Measurements from ENCODE around the gene CTTNBP2. TPM values are rescaled to one million over a fixed set of nuclear protein-coding genes. Genes with fewer than 3 reads are reported as not detected.

The CTTNBP2 gene
- polyA plus RNA-seq, 1 donor from 2014 or later, result not detected

GRCh38 chr7:117669818-117670217, 203.4 kb downstream of the CTTNBP2 start:
- no peak overlapping the region for H3K27ac Mint-ChIP-seq
- H3K27me3 Mint-ChIP-seq, result no peaks in the 10 kb centered on the region
- H3K4me3 Mint-ChIP-seq, result no peak overlapping the region
- no peaks in the 10 kb centered on the region for H3K4me1 Mint-ChIP-seq
- no peaks in the 10 kb centered on the region for H3K9me3 Mint-ChIP-seq
- no peaks in the 10 kb centered on the region for H3K36me3 Mint-ChIP-seq

- Mint-ChIP-seq H3K9me3 (peaks cover 0 to 2% (median 0%) of the 10 kb centered on the region in 3 donors), H3K27ac (no peak overlapping the region), H3K4me1 (no peaks in the 10 kb centered on the region), H3K36me3 (no peaks in the 10 kb centered on the region), H3K27me3 (no peaks in the 10 kb centered on the region), H3K4me3 (no peak overlapping the region)
Observed at GRCh38 chr7:117667456-117667855, 205.8 kb downstream of the CTTNBP2 start.

- Mint-ChIP-seq H3K9me3 (peaks cover 0 to 2% (median 0%) of the 10 kb centered on the region in 3 donors), H3K36me3 (no peaks in the 10 kb centered on the region), H3K27me3 (no peaks in the 10 kb centered on the region), H3K4me1 (no peaks in the 10 kb centered on the region), H3K4me3 (no peak overlapping the region), H3K27ac (no peak overlapping the region)
Observed at GRCh38 chr7:117666689-117667088, 206.6 kb downstream of the CTTNBP2 start.

GRCh38 chr7:117666031-117666430, 207.2 kb downstream of the CTTNBP2 start:
- H3K9me3 Mint-ChIP-seq, result peaks cover 0 to 2% (median 0%) of the 10 kb centered on the region in 3 donors
- H3K27me3 Mint-ChIP-seq, result no peaks in the 10 kb centered on the region
- H3K36me3 Mint-ChIP-seq, result no peaks in the 10 kb centered on the region

GRCh38 chr7:117665368-117665767, 207.9 kb downstream of the CTTNBP2 start:
- no peaks in the 10 kb centered on the region for H3K27me3 Mint-ChIP-seq
- no peaks in the 10 kb centered on the region for H3K4me1 Mint-ChIP-seq
- H3K9me3 Mint-ChIP-seq, result peaks cover 0 to 2% (median 0%) of the 10 kb centered on the region in 3 donors
- no peaks in the 10 kb centered on the region for H3K36me3 Mint-ChIP-seq
- no peak overlapping the region for H3K4me3 Mint-ChIP-seq
- H3K27ac Mint-ChIP-seq, result no peak overlapping the region

More at GRCh38 chr7:117666031-117666430, 207.2 kb downstream of the CTTNBP2 start:
- no peaks in the 10 kb centered on the region for H3K4me1 Mint-ChIP-seq
- no peak overlapping the region for H3K27ac Mint-ChIP-seq
- no peak overlapping the region for H3K4me3 Mint-ChIP-seq

- Mint-ChIP-seq H3K4me1 (no peaks in the 10 kb centered on the region), H3K27ac (no peak overlapping the region), H3K27me3 (no peaks in the 10 kb centered on the region), H3K9me3 (peaks cover 0 to 2% (median 0%) of the 10 kb centered on the region in 3 donors), H3K4me3 (no peak overlapping the region), H3K36me3 (no peaks in the 10 kb centered on the region)
Observed at GRCh38 chr7:117664047-117664446, 209.2 kb downstream of the CTTNBP2 start.

- Mint-ChIP-seq H3K27me3 (no peaks in the 10 kb centered on the region), H3K4me3 (no peak overlapping the region), H3K27ac (no peak overlapping the region), H3K9me3 (peaks cover 0 to 3% (median 2%) of the 10 kb centered on the region in 3 donors), H3K36me3 (no peaks in the 10 kb centered on the region), H3K4me1 (no peaks in the 10 kb centered on the region)
Observed at GRCh38 chr7:117661328-117661727, 211.9 kb downstream of the CTTNBP2 start.
